ENCODE results near the gene USP6.
A peak's percentile ranks its signal among the peaks of the same experiment; 100 is the strongest.
"Not testable (repeated sequence)": the region's sequence is repeated elsewhere in the genome, so short reads cannot be mapped to it uniquely, and the experiment has no call there.

The USP6 gene

GRCh38 chr17:5135726-5136579, 20.1 kb downstream of the USP6 start:
- DNase-seq (ENCODE audit: low read depth), result no peak

GRCh38 chr17:5136580-5137412, 21.0 kb downstream of the USP6 start:
- DNase-seq (ENCODE audit: low read depth), result not testable (repeated sequence)

- not testable (repeated sequence) for DNase-seq (ENCODE audit: low read depth)
Measured at GRCh38 chr17:5137511-5138197, 21.8 kb downstream of the USP6 start.

DNA sequence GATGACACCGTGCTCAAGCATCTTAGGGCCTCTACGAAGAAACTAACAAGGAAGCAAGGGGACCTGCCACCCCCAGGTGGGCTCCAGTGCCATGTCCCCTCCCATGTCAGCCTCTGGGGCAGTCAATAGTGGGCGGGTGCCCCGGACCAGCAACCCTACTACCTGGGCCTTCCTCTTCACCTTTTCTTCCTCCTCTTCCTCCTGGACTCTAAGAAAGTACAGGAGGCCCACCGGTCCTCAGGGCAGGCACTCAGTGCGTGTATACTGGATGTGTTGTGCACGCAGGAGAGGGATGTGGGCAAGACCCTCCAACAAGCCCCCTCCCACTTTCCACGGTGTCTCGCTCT, 22.3 kb downstream of the USP6 start:
- DNase-seq (ENCODE audit: low read depth), result not testable (repeated sequence)

DNA sequence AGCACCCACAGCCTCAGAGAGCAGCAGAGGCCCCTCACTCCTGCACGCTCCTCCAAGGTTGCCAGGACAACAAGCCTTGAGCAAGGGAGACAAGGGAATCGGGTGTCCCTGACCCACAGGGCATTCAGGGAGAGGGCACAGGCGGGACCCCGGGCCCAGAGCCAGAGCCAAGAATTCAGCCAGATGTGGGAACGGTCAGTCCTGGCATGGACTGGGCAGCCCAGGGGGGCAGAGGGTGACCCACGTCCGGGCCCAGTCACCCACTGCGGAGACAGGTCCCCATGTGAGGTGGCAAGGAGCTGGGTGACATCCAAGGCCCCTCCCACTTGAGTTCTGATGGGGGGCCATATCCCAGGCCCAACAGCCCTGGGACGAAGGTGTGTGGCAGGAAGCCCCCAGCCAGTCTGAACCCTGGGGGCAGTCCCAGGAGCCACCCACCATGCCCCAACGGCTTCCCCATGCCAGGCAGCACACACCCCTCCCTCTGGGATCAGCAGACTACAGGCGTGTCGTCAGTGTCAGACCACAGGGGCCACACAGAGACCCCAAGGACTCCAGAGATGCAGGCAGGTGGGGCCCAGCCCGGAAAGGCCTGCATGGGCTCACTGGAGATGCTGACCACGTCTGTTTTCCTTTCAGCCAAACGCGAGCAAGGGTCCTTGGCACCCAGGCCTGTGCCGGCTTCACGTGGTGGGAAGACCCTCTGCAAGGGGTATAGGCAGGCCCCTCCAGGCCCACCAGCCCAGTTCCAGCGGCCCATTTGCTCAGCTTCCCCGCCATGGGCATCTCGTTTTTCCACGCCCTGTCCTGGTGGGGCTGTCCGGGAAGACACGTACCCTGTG, 23.0 kb downstream of the USP6 start:
- DNase-seq (ENCODE audit: low read depth), result no peak

GRCh38 chr17:5139458-5139732, 23.6 kb downstream of the USP6 start:
- no peak for DNase-seq (ENCODE audit: low read depth)

- not testable (repeated sequence) for DNase-seq (ENCODE audit: low read depth)
Measured at GRCh38 chr17:5142877-5143276, 27.0 kb downstream of the USP6 start.

- not testable (repeated sequence) for DNase-seq (ENCODE audit: low read depth)
Measured at GRCh38 chr17:5146122-5146521, 30.3 kb downstream of the USP6 start.

GRCh38 chr17:5160702-5161101, 44.9 kb downstream of the USP6 start:
- not testable (repeated sequence) for DNase-seq (ENCODE audit: low read depth)

DNA sequence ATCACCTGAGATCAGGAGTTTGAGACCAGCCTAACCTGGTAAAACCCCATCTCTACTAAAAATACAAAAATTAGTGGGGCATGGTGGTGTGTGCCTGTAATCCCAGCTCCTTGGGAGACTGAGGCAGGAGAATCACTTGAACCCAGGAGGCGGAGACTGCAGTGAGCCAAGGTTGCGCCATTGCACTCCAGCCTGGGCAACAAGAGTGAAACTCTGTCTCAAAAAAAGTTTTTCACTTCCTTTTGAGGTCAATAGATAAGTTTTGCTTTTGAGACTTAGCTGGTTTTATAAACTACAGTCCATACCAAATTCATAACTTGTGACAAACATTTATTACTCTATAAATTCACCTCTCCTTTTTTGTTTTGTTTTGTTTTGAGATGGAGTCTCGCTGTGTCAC, 46.0 kb downstream of the USP6 start:
- DNase-seq (ENCODE audit: low read depth), result not testable (repeated sequence)

DNA sequence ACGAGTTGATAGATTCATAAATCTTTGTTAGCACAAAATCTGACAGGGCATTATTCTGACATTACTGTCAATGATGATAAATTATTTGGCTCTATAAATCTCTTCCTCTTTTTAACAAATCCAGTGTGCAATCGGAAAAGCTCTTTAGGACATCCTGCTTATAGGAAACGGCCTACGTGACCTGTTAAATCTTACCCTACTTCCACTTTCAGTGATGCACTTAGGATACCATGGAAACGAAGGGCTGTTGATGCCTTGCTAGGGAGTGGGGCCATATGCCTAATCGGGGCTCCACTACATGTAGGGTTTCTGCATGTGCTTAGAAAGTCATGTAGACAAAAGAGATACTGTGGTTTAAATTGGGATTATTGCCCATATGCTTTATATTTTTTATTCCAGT, 48.6 kb downstream of the USP6 start:
- no peak for DNase-seq (ENCODE audit: low read depth)

- not testable (repeated sequence) for DNase-seq (ENCODE audit: low read depth)
Measured at GRCh38 chr17:5165791-5166564, 50.1 kb downstream of the USP6 start.

DNA sequence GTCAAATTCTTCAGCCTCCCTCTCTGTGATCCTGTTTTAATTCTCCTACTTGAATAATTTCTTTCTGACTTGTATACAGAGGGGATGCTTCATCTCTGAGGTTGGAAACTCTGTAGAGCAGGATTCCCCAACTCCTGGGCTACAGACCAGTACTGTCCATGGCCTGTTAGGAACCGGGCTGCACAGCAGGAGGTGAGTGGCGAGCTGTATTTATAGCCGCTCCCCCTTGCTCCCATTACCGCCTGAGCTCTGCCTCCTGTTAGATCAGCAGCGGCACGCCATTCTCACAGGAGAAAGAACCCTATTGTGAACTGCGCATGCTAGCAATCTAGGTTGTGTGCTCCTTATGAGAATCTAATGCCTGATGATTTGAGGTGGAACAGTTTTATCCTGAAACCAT, 59.2 kb downstream of the USP6 start:
- DNase-seq (ENCODE audit: low read depth), result not testable (repeated sequence)

- no peak for DNase-seq (ENCODE audit: low read depth)
Measured at GRCh38 chr17:5179003-5179402, 63.2 kb downstream of the USP6 start.

- DNase-seq (ENCODE audit: low read depth), result no peak
Measured at GRCh38 chr17:5181509-5182305, 65.9 kb downstream of the USP6 start.

- DNase-seq (ENCODE audit: low read depth), result no peak
Measured at GRCh38 chr17:5182597-5183409, 67.0 kb downstream of the USP6 start.

GRCh38 chr17:5183410-5183793, 67.6 kb downstream of the USP6 start:
- DNase-seq (ENCODE audit: low read depth), result no peak

- peak; percentile 19 for DNase-seq (ENCODE audit: low read depth)
Measured at GRCh38 chr17:5184288-5184687, 68.5 kb downstream of the USP6 start.

Measured in stimulated activated CD8-positive, alpha-beta memory T cell treated with anti-CD3 and anti-CD28 coated beads, Interleukin-12 subunit alpha, Interleukin-12 subunit beta, amount 100 ng/mL, for 4 hours (primary cell).